Smooth muscle cell (in vitro differentiated cells): ENCODE measurements around the gene PDE4D. TPM values are rescaled to one million over a fixed set of nuclear protein-coding genes. Genes with fewer than 3 reads are reported as not detected.
"Not testable (repeated sequence)": the region's sequence is repeated elsewhere in the genome, so short reads cannot be mapped to it uniquely, and the experiment has no call there.

Experiments
- DNase-seq: peaks from one replicate; lab custom pipeline; 2025; ENCODE audit not compliant: unreplicated experiment; lab: John Stamatoyannopoulos, UW
- H2AFZ ChIP-seq: fragments of 200-600 bp; sonication (generic); 2 replicates; pipeline ENCODE4 v1.6.0; 2016; ENCODE audit warnings: antibody characterized with exemption, low read depth, mild to moderate bottlenecking
- H3F3A ChIP-seq: fragments of 200-600 bp; sonication (generic); 2 replicates; pipeline ENCODE4 v1.6.0; 2017; ENCODE audit warnings: antibody characterized with exemption, low read depth
- H3K27ac ChIP-seq: fragments of 200-600 bp; sonication (generic); 2 replicates; pipeline ENCODE4 v1.5.1; 2016; ENCODE audit warnings: low read depth, mild to moderate bottlenecking
- H3K27me3 ChIP-seq: fragments of 200-600 bp; sonication (generic); 2 replicates; pipeline ENCODE4 v1.6.1; 2016; ENCODE audit warnings: low read depth, mild to moderate bottlenecking
- H3K36me3 ChIP-seq: fragments of 200-600 bp; sonication (generic); 2 replicates; pipeline ENCODE4 v1.5.1; 2016; ENCODE audit warnings: low read depth
- H3K4me1 ChIP-seq: fragments of 200-600 bp; sonication (generic); 2 replicates; pipeline ENCODE4 v1.5.1; 2016; ENCODE audit warnings: low read depth
- H3K4me2 ChIP-seq: fragments of 200-600 bp; sonication (generic); 2 replicates; pipeline ENCODE4 v1.6.0; 2016; ENCODE audit warnings: mild to moderate bottlenecking
- H3K4me3 ChIP-seq: fragments of 200-600 bp; sonication (generic); 2 replicates; pipeline ENCODE4 v1.5.1; 2016; ENCODE audit warnings: mild to moderate bottlenecking
- H3K79me2 ChIP-seq: fragments of 200-600 bp; sonication (generic); 2 replicates; pipeline ENCODE4 v1.6.0; 2016; ENCODE audit warnings: low read depth, mild to moderate bottlenecking
- H3K9ac ChIP-seq: fragments of 200-600 bp; sonication (generic); 2 replicates; pipeline ENCODE4 v1.6.0; 2016; ENCODE audit warnings: low read depth
- H3K9me3 ChIP-seq: fragments of 200-600 bp; sonication (generic); replicated peaks from 2 replicates; pipeline ENCODE4 v1.5.1; 2016; ENCODE audit warnings: low read depth
- H4K20me1 ChIP-seq: fragments of 200-600 bp; sonication (generic); 2 replicates; pipeline ENCODE4 v1.6.0; 2016; ENCODE audit warnings: low read depth
- CTCF ChIP-seq: fragments of 200-600 bp; sonication (generic); IDR thresholded peaks from 2 replicates; pipeline ENCODE4 v1.5.1; 2017; ENCODE audit warnings: borderline replicate concordance, mild to moderate bottlenecking, antibody characterized with exemption; ENCODE audit not compliant: insufficient read depth, poor library complexity, severe bottlenecking
- WGBS: methylation state at CpG from one replicate; pipeline ENCODE4 v1.1.7; 2016; ENCODE audit warnings: low lambda C conversion rate; 5-methylcytosine and 5-hydroxymethylcytosine counted together
- polyA plus RNA-seq: library from polyadenylated mRNA; unstranded; fragments of >200 nt; fragmentation: Nextera tagmentation; extraction: Ambion mirVana; gene quantifications from 2 replicates; pipeline ENCODE4 v1.2.1, GENCODE V29; 2016
- total RNA-seq: library from RNA; depleted of rRNA; stranded (reverse); fragments of >200 nt; gene quantifications from 2 replicates; pipeline ENCODE4 v1.2.3, GENCODE V29; 2014

PDE4D gene
- total and polyA plus RNA-seq, 2 experiments from 2014 or later = 16.4 to 61.0 TPM

DNA sequence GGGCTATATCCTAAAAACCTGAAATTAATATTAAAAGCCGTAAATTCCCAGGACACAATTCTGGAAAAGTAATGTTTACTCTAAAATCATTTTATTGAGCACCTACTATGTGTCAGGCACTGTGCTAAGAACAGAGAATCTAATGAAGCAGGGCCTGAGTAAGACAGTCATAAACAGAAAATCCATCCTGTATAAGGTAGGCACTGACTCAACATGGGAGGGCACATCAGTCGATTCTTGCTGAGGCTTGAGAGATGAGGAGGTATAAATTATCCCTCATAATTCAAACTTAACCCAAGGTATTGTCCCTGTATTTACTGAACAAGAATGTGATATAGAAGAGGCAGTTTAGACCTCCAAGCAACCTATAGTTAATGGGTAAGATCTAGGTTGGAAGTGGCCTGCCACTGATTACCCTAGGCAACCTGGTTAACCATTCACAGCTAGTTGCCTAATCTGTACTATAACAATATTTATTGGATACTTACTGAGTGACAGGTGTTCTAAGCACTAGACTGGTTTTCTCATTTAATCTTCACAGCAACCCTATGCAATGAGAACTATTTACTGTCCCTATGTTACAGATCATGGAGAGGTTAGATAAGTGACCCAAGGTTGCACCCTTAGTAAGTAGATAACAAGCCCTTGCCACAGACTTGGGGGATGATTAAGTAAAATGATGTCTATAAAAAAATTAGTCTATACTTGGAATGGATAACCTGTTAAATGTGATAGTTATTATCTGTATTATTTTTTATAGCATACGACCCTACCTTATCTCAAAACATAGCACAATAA lies 317.7 kb downstream of the PDE4D start:
- Histone ChIP-seq H3K9ac (no peak overlapping the region), H3K27me3 (no peaks in the 10 kb centered on the region), H2AFZ (no peak overlapping the region), H3K4me3 (no peak overlapping the region), H3K27ac (no peak overlapping the region), H3K9me3 (no peaks in the 10 kb centered on the region), H3K36me3 (no peaks in the 10 kb centered on the region), H4K20me1 (peaks cover 60% of the 10 kb centered on the region), H3K4me1 (no peaks in the 10 kb centered on the region), H3K79me2 (no peaks in the 10 kb centered on the region), H3F3A (no peaks in the 10 kb centered on the region), H3K4me2 (no peak overlapping the region)
- TF ChIP-seq CTCF = no peak
- no peak for DNase-seq
- 98% methylated on average over 3 of the region's 3 CpGs for WGBS

GRCh38 chr5:59573509-59573908 lies 320.0 kb downstream of the PDE4D start:
- not testable (repeated sequence) for H3K36me3 ChIP-seq, H3F3A ChIP-seq, H3K9me3 ChIP-seq, H3K4me3 ChIP-seq, H3K4me2 ChIP-seq, H3K27ac ChIP-seq, H3K79me2 ChIP-seq, H3K27me3 ChIP-seq, DNase-seq, H3K9ac ChIP-seq, H2AFZ ChIP-seq
- 95% methylated on average over 5 of the region's 5 CpGs for WGBS
- Histone ChIP-seq H4K20me1 (peaks cover 59% of the 10 kb centered on the region), H3K4me1 (peaks cover 17% of the 10 kb centered on the region)

DNA sequence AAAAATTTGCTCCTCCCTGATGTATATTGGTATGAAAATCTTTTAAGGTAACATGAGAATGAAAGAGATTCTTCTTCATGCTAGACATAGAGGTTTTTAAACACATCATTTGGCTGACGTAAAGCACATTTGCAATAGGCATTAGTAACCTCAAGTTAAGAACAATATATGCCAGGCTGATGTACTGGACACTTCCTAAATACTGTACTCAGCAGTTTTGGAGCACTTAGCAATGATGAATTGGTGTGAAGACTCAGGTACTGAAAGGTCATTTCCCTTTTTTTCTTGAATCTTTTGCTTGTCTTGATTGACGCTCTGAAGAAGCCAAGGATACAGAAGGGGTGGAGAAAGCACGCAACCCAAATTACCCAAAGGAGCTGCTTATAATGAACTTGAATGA lies 322.5 kb downstream of the PDE4D start:
- Histone ChIP-seq H3K9me3 (no peaks in the 10 kb centered on the region), H3K79me2 (no peaks in the 10 kb centered on the region), H3K9ac (no peak overlapping the region), H3K4me2 (no peak overlapping the region), H4K20me1 (peaks cover 45% of the 10 kb centered on the region), H3K4me3 (no peak overlapping the region), H3K27ac (no peak overlapping the region), H3K36me3 (no peaks in the 10 kb centered on the region), H3K27me3 (no peaks in the 10 kb centered on the region), H3K4me1 (peaks cover 17% of the 10 kb centered on the region), H3F3A (no peaks in the 10 kb centered on the region), H2AFZ (no peak overlapping the region)
- no peak for TF ChIP-seq CTCF
- no peak for DNase-seq
- WGBS = 92% methylated on average over 3 of the region's 3 CpGs

- H3K4me1 ChIP-seq = peaks cover 17% of the 10 kb centered on the region
- no peaks in the 10 kb centered on the region for H3K27me3 ChIP-seq
- TF ChIP-seq CTCF = no peak
- H2AFZ ChIP-seq = no peak overlapping the region
- no peaks in the 10 kb centered on the region for H3K9me3 ChIP-seq
- H3K36me3 ChIP-seq = no peaks in the 10 kb centered on the region
- no peak overlapping the region for H3K4me3 ChIP-seq
- H3K4me2 ChIP-seq = no peak overlapping the region
- H3K9ac ChIP-seq = no peak overlapping the region
- no peak for DNase-seq
- no peak overlapping the region for H3K27ac ChIP-seq
- 48% methylated on average over 3 of the region's 3 CpGs for WGBS
- H4K20me1 ChIP-seq = peaks cover 45% of the 10 kb centered on the region
- H3K79me2 ChIP-seq = no peaks in the 10 kb centered on the region
- H3F3A ChIP-seq = no peaks in the 10 kb centered on the region
Observed at GRCh38 chr5:59569608-59570334, 323.8 kb downstream of the PDE4D start.
